Suprapubic skin (tissue), 4 donors: Measurements from ENCODE around the gene SPATS2. TPM values are rescaled to one million over a fixed set of nuclear protein-coding genes. Genes with fewer than 3 reads are reported as not detected.

Experiments used
- DNase-seq, 2 donors: peaks; one replicate each; pipeline ENCODE4 v3.0.0-alpha.2; 2019; ENCODE audit warnings: low spot score in 2 of 2
- H3K27ac ChIP-seq: fragments of 200-600 bp; sonication (generic); one replicate; pipeline ENCODE4 v1.5.1; 2019
- H3K27me3 ChIP-seq: fragments of 200-600 bp; sonication (generic); one replicate; pipeline ENCODE4 v1.5.1; 2019
- H3K36me3 ChIP-seq: fragments of 200-600 bp; sonication (generic); one replicate; pipeline ENCODE4 v1.5.1; 2019
- H3K4me1 ChIP-seq: fragments of 200-600 bp; sonication (generic); one replicate; pipeline ENCODE4 v1.5.1; 2019
- H3K4me3 ChIP-seq: fragments of 200-600 bp; sonication (generic); one replicate; pipeline ENCODE4 v1.5.1; 2019; ENCODE audit warnings: mild to moderate bottlenecking
- H3K9me3 ChIP-seq: fragments of 200-600 bp; sonication (generic); one replicate; pipeline ENCODE4 v1.5.1; 2019
- CTCF ChIP-seq, 2 donors: fragments of 200-600 bp in 1 of 2; fragments of 450-650 bp in 1 of 2; sonication (generic) in 1 of 2; IDR thresholded peaks; one replicate each; pipeline ENCODE4 v1.5.1; 2016 to 2019; ENCODE audit warnings: antibody characterized with exemption in 2 of 2, mild to moderate bottlenecking in 1 of 2, moderate library complexity in 1 of 2
- EP300 ChIP-seq: sonication (generic); formaldehyde crosslinking; IDR thresholded peaks from one replicate; pipeline ENCODE4 v1.6.1; 2017; ENCODE audit warnings: antibody characterized with exemption
- POLR2A ChIP-seq, 2 donors: fragments of 450-650 bp; IDR thresholded peaks; one replicate each; pipeline ENCODE4 v1.6.1; 2017; ENCODE audit warnings: antibody characterized with exemption in 2 of 2, mild to moderate bottlenecking in 2 of 2, moderate library complexity in 2 of 2
- POLR2AphosphoS5 ChIP-seq, 3 donors: sonication (generic); formaldehyde crosslinking; IDR thresholded peaks; one replicate each; pipeline ENCODE4 v1.6.1; 2017; ENCODE audit warnings: antibody characterized with exemption in 3 of 3
- WGBS: methylation state at CpG from one replicate; pipeline ENCODE4 v1.1.5; 2018; 5-methylcytosine and 5-hydroxymethylcytosine counted together
- total RNA-seq, 4 donors: library from RNA; depleted of rRNA; stranded (reverse); fragments of >200 nt; gene quantifications; one replicate each; pipeline ENCODE4 v1.1.0, GENCODE V29; 2016

The SPATS2 gene
- total RNA-seq, 4 donors from 2014 or later = 22.7 to 42.6 (median 27.2) TPM

GRCh38 chr12:49563951-49564685 lies 196.9 kb downstream of the SPATS2 start:
- Histone ChIP-seq H3K4me3 (no peak overlapping the region), H3K36me3 (peaks cover 66% of the 10 kb centered on the region), H3K27me3 (no peaks in the 10 kb centered on the region), H3K27ac (no peak overlapping the region), H3K9me3 (no peaks in the 10 kb centered on the region), H3K4me1 (peaks cover 20% of the 10 kb centered on the region)
- DNase-seq = no peak
- TF ChIP-seq POLR2A (IDR thresholded peaks at IDR 0.05) (no peak), POLR2AphosphoS5 (IDR thresholded peaks at IDR 0.05) (no peak), EP300 (no peak), CTCF (IDR thresholded peaks at IDR 0.05) (no peak)
- WGBS = 82% methylated on average over 7 of the region's 14 CpGs

- Histone ChIP-seq H3K4me3 (no peak overlapping the region), H3K4me1 (peaks cover 27% of the 10 kb centered on the region), H3K36me3 (peaks cover 58% of the 10 kb centered on the region), H3K27me3 (no peaks in the 10 kb centered on the region), H3K9me3 (no peaks in the 10 kb centered on the region), H3K27ac (no peak overlapping the region)
- TF ChIP-seq EP300 = no peak
- TF ChIP-seq POLR2A (IDR thresholded peaks at IDR 0.05) = no peak
- no peak for TF ChIP-seq CTCF (IDR thresholded peaks at IDR 0.05)
- TF ChIP-seq POLR2AphosphoS5 (IDR thresholded peaks at IDR 0.05) = no peak
- no peak for DNase-seq
- 72% methylated on average over 4 of the region's 8 CpGs for WGBS
These were observed 197.6 kb downstream of the SPATS2 start for GRCh38 chr12:49564686-49565405.

- 86% methylated on average over 12 of the region's 12 CpGs for WGBS
- Histone ChIP-seq H3K4me1 (peaks cover 30% of the 10 kb centered on the region), H3K27ac (no peak overlapping the region), H3K36me3 (peaks cover 50% of the 10 kb centered on the region), H3K4me3 (no peak overlapping the region), H3K27me3 (no peaks in the 10 kb centered on the region), H3K9me3 (no peaks in the 10 kb centered on the region)
- DNase-seq = no peak
- TF ChIP-seq CTCF (IDR thresholded peaks at IDR 0.05) = no peak
- no peak for TF ChIP-seq POLR2A (IDR thresholded peaks at IDR 0.05)
- no peak for TF ChIP-seq POLR2AphosphoS5 (IDR thresholded peaks at IDR 0.05)
- no peak for TF ChIP-seq EP300
These were observed 198.4 kb downstream of the SPATS2 start for GRCh38 chr12:49565406-49566265.

- Histone ChIP-seq H3K9me3 (no peaks in the 10 kb centered on the region), H3K27ac (no peak overlapping the region), H3K36me3 (peaks cover 43% of the 10 kb centered on the region), H3K4me3 (no peak overlapping the region), H3K27me3 (no peaks in the 10 kb centered on the region), H3K4me1 (peaks cover 30% of the 10 kb centered on the region)
- TF ChIP-seq EP300 (no peak), CTCF (IDR thresholded peaks at IDR 0.05) (no peak), POLR2A (IDR thresholded peaks at IDR 0.05) (no peak)
- WGBS = 100% methylated on average over 6 of the region's 13 CpGs
- no peak for DNase-seq
These were observed 199.1 kb downstream of the SPATS2 start for GRCh38 chr12:49566361-49566760.

GRCh38 chr12:49567302-49567610 lies 200.0 kb downstream of the SPATS2 start:
- Histone ChIP-seq H3K36me3 (peaks cover 34% of the 10 kb centered on the region), H3K4me3 (peak overlapping the region; percentile 80), H3K4me1 (peaks cover 30% of the 10 kb centered on the region), H3K9me3 (no peaks in the 10 kb centered on the region), H3K27ac (no peak overlapping the region), H3K27me3 (no peaks in the 10 kb centered on the region)
- no peak for DNase-seq
- under 1% methylated on average over 6 of the region's 11 CpGs for WGBS
- TF ChIP-seq POLR2A (IDR thresholded peaks at IDR 0.05) (no peak), POLR2AphosphoS5 (IDR thresholded peaks at IDR 0.05) (no peak), EP300 (no peak), CTCF (IDR thresholded peaks at IDR 0.05) (no peak)
